Measurements from ENCODE around the gene PIGL. TPM values are rescaled to one million over a fixed set of nuclear protein-coding genes. Genes with fewer than 3 reads are reported as not detected.

PIGL gene
- total and polyA plus RNA-seq, 2 of the 4 experiments (the other 2 are of a cell fraction): 17.9 to 29.5 TPM

GRCh38 chr17:16352303-16352666, 135.3 kb downstream of the PIGL start:
- Histone ChIP-seq H3K27ac (ENCODE audit: insufficient read depth, low read length) (peak overlapping the region; percentile 33), H2BK15ac (ENCODE audit: low read depth, low read length) (no peak overlapping the region), H3K9me1 (ENCODE audit: insufficient read depth, low read length) (peaks cover 3% of the 10 kb centered on the region; the same call in 1 of the 2 replicates), H3K4me1 (ENCODE audit: control insufficient read depth, insufficient read depth, low read length) (0 out of 2 replicates have a peak, but pooled peaks cover 2% of the 10 kb centered on the region), H3K56ac (ENCODE audit: extremely low read depth, insufficient read depth, low read length) (peak overlapping the region; percentile 20; the same call in 1 of the 2 replicates), H3K4me2 (ENCODE audit: low read depth, low read length) (peak overlapping the region; percentile 80), H3K27me3 (ENCODE audit: control insufficient read depth, insufficient read depth, low read length) (no peaks in the 10 kb centered on the region), H3K4ac (ENCODE audit: low read depth, low read length) (peak overlapping the region; percentile 14; the same call in 1 of the 2 replicates), H4K8ac (ENCODE audit: low read depth in 2 of 2, low read length in 2 of 2) (peak overlapping the region; percentile 11 to 49; a peak in 2 of 4 replicates), H3K9me3 (ENCODE audit: control insufficient read depth, insufficient read depth, low read length) (no peaks in the 10 kb centered on the region), H3K18ac (ENCODE audit: low read depth, low read length) (no peak overlapping the region), H2AK5ac (ENCODE audit: low read depth, low read length) (no peak overlapping the region), H2BK20ac (ENCODE audit: low read depth, low read length) (no peak overlapping the region), H2BK120ac (ENCODE audit: low read depth, low read length) (0 out of 2 replicates have a peak overlapping the region, but pooled peaks have one; percentile 23), H4K20me1 (ENCODE audit: insufficient read depth, low read length) (no peaks in the 10 kb centered on the region), H4K91ac (ENCODE audit: insufficient read depth, low read depth, low read length) (peak overlapping the region; percentile 31; the same call in 1 of the 2 replicates), H3K4me3 (ENCODE audit: insufficient read depth, low read depth, low read length) (peak overlapping the region; percentile 73), H3K79me1 (ENCODE audit: low read depth in 1 of 2, low read length in 2 of 2) (peaks cover 6 to 18% of the 10 kb centered on the region in 2 experiments; a peak in 3 of 4 replicates), H4K5ac (ENCODE audit: low read depth, low read length) (no peak overlapping the region), H3K36me3 (ENCODE audit: control insufficient read depth, insufficient read depth, low read length) (peaks cover 9% of the 10 kb centered on the region), H3K14ac (replicated peaks; ENCODE audit: low read depth, low read length) (0 out of 2 replicates have a peak overlapping the region, but pooled peaks have one; percentile 12), H2AK9ac (replicated peaks; ENCODE audit: low read depth, low read length, poor library complexity) (peak overlapping the region; percentile 42), H3K9ac (ENCODE audit: low read depth, low read length) (peak overlapping the region; percentile 39), H2BK5ac (ENCODE audit: low read depth, low read length, poor library complexity, severe bottlenecking) (no peak overlapping the region), H3K23ac (ENCODE audit: low read depth, low read length) (peak overlapping the region; percentile 33), H2AFZ (replicated peaks; ENCODE audit: low read length, poor library complexity) (peak overlapping the region; percentile 98)
- no peak for TF ChIP-seq RFX5 (IDR thresholded peaks at IDR 0.05; ENCODE audit: low read depth, low read length)
- no peak for TF ChIP-seq NFE2L2 (IDR thresholded peaks at IDR 0.05; ENCODE audit: low read depth, low read length)
- 0 out of 2 replicates have a peak, but pooled peaks have one; percentile 21 for TF ChIP-seq MXI1 (IDR thresholded peaks at IDR 0.05; ENCODE audit: borderline replicate concordance, low read depth, low read length)
- TF ChIP-seq RCOR1 (IDR thresholded peaks at IDR 0.05; ENCODE audit: insufficient replicate concordance, low read length): no peak
- TF ChIP-seq SMC3 (IDR thresholded peaks at IDR 0.05; ENCODE audit: low read depth, low read length): no peak
- TF ChIP-seq CEBPB (IDR thresholded peaks at IDR 0.05; ENCODE audit: low read depth, low read length): no peak
- TF ChIP-seq POLR2A (IDR thresholded peaks at IDR 0.05; ENCODE audit: low read depth, low read length): no peak
- TF ChIP-seq FOS (IDR thresholded peaks at IDR 0.05; ENCODE audit: low read depth, low read length): no peak
- TF ChIP-seq RAD21 (IDR thresholded peaks at IDR 0.05; ENCODE audit: low read length): no peak
- DNase-seq: peak; percentile 30
- POLR2A ChIA-PET (ENCODE audit: unreplicated experiment): interaction anchor here (0.7 kb wide), 1 partner anchor 29 kb away, joined by 4 read pairs; the partner anchor contains the start of gene UBB
- peak; percentile 49 for ATAC-seq (ENCODE audit: low read depth)
- BruUV-seq (replicated peaks): no TSS peak
- intact Hi-C loops (cut with micrococcal nuclease): loop anchor here (5.0 kb wide), 2 partner anchors 65 to 135 kb away; partner anchors contain the start of genes NCOR1 and PIGL
- WGBS, 2 experiments (ENCODE audit: extremely low coverage in 2 of 2, insufficient read length in 1 of 2): 1% methylated on average over 14 of the region's 25 CpGs; no CpG with 5 or more reads in 1 of the 2 experiments
- in situ Hi-C loops (cut with MboI; ENCODE audit: low sequenced_read_pairs): no loop called here
- CTCF ChIA-PET: interaction anchor here (0.6 to 2.3 kb wide), 2 partner anchors 10 to 12 kb away, joined by 3 to 19 read pairs; no protein-coding TSS in a partner anchor
- dilution Hi-C loops (cut with HindIII; ENCODE audit: low sequenced_read_pairs, unreplicated experiment): no loop called here
